K562 (cell line): ENCODE data around the gene TMEM135. TPM values are rescaled to one million over a fixed set of nuclear protein-coding genes. Genes with fewer than 3 reads are reported as not detected.

Experiments
- ATAC-seq: fragments of 200-7000 bp; cut with Tn5 transposase; 3 replicates; pipeline ENCODE4 v1.9.1; 2020; ENCODE audit warnings: moderate library complexity
- BruUV-seq: library from RNA; stranded (reverse); fragments of 400-500 nt; replicated peaks from 2 replicates; lab custom pipeline; 2021; lab: Mats Ljungman, UMichigan
- CTCF ChIA-PET: fragments of 300-600 bp; formaldehyde crosslinking; extraction: SDS; loops from one replicate; lab custom pipeline; 2021; ENCODE audit warnings: low intra/inter-chr PET ratio; lab: Yijun Ruan, JAX
- POLR2A ChIA-PET: fragments of 300-600, 350-650 bp; sonication (Branson Sonifier 250); formaldehyde crosslinking; extraction: SDS; loops from one replicate; lab custom pipeline; 2021; ENCODE audit warnings: antibody characterized with exemption, inconsistent platforms; lab: Yijun Ruan, JAX
- DNase-seq, 4 experiments: peaks; one replicate each; pipeline versions ENCODE4 v3.0.0 to v3.0.0-alpha.2; 2011 to 2018; ENCODE audit warnings: low spot score in 3 of 4, mixed read lengths in 3 of 4; ENCODE audit errors: extremely low read depth in 1 of 4
- FAIRE-seq: peaks from 2 replicates; lab custom pipeline; 2011; peaks lifted over from hg19 to GRCh38; lab: Jason Lieb, UNC
- H2AFZ ChIP-seq: 2 replicates; pipeline ENCODE4 v1.6.0; 2011; ENCODE audit warnings: low read depth, low read length, control low read depth, inconsistent platforms
- H3K27ac ChIP-seq: fragments of 200-600 bp; 3 replicates; pipeline ENCODE4 v1.8.0; 2011; ENCODE audit warnings: low read depth, mild to moderate bottlenecking, control low read depth, inconsistent platforms, low read length, moderate library complexity, mixed read lengths; ENCODE audit errors: extremely low read depth
- H3K27me3 ChIP-seq, 2 experiments: fragments of 300-600 bp in 1 of 2; 2 replicates in 1 of 2; 3 replicates in 1 of 2; pipeline versions ENCODE4 v1.6.0 to v1.8.0; 2011; ENCODE audit warnings: inconsistent platforms in 2 of 2, low read length in 2 of 2, mild to moderate bottlenecking in 1 of 2, mixed read lengths in 1 of 2, moderate library complexity in 1 of 2; ENCODE audit not compliant: control insufficient read depth in 2 of 2, insufficient read depth in 2 of 2
- H3K36me3 ChIP-seq: fragments of 300-600 bp; 3 replicates; pipeline ENCODE4 v1.8.0; 2011; ENCODE audit warnings: mild to moderate bottlenecking, low read length, inconsistent platforms; ENCODE audit not compliant: control insufficient read depth, insufficient read depth
- H3K4me1 ChIP-seq, 2 experiments: fragments of 200-600 bp in 1 of 2; replicated peaks in 1 of 2; 2 replicates in 1 of 2; 3 replicates in 1 of 2; pipeline versions ENCODE4 v1.5.1 to v1.8.0; 2011; ENCODE audit warnings: inconsistent platforms in 2 of 2, low read length in 2 of 2, mild to moderate bottlenecking in 1 of 2, mixed read lengths in 1 of 2, moderate library complexity in 1 of 2; ENCODE audit not compliant: control insufficient read depth in 2 of 2, insufficient read depth in 2 of 2
- H3K4me2 ChIP-seq: 2 replicates; pipeline ENCODE4 v1.6.1; 2011; ENCODE audit warnings: low read length, control low read depth, inconsistent platforms, mixed read lengths; ENCODE audit not compliant: insufficient read depth
- H3K4me3 ChIP-seq: fragments of 200-600 bp; sonication (generic), shearing (Covaris generic); 2 replicates; pipeline ENCODE4 v1.5.1; 2016; ENCODE audit warnings: control low read depth, inconsistent platforms
- H3K79me2 ChIP-seq: fragments of 200-600 bp; 3 replicates; pipeline ENCODE4 v1.8.0; 2011; ENCODE audit warnings: low read length, inconsistent platforms; ENCODE audit not compliant: control insufficient read depth, insufficient read depth
- H3K9ac ChIP-seq, 2 experiments: 2 replicates each; pipeline versions ENCODE4 v1.6.0 to v1.6.1; 2011; ENCODE audit warnings: low read depth in 2 of 2, low read length in 2 of 2, control low read depth in 1 of 2, inconsistent platforms in 1 of 2, mild to moderate bottlenecking in 1 of 2, mixed read lengths in 1 of 2; ENCODE audit not compliant: insufficient read depth in 1 of 2
- H3K9me1 ChIP-seq: one replicate; pipeline ENCODE4 v1.6.0; 2011; ENCODE audit warnings: inconsistent platforms, mild to moderate bottlenecking, low read length, moderate library complexity; ENCODE audit not compliant: control insufficient read depth, insufficient read depth
- H3K9me3 ChIP-seq: replicated peaks from 2 replicates; pipeline ENCODE4 v1.5.1; 2011; ENCODE audit warnings: low read depth, low read length, inconsistent platforms; ENCODE audit not compliant: control insufficient read depth, insufficient read depth
- H4K20me1 ChIP-seq: replicated peaks from 2 replicates; pipeline ENCODE4 v1.6.1; 2011; ENCODE audit warnings: low read length, inconsistent platforms, mixed read lengths; ENCODE audit not compliant: control insufficient read depth, insufficient read depth
- CEBPB ChIP-seq: fragments of 450-650 bp; IDR thresholded peaks from 2 replicates; pipeline ENCODE4 v1.6.1; 2016; ENCODE audit warnings: missing genetic modification characterization, missing compliant biosample characterization
- CEBPG ChIP-seq, 3 experiments: fragments of 200-800 bp in 1 of 3; sonication (Bioruptor generic) in 1 of 3; sonication (generic) in 1 of 3; formaldehyde crosslinking in 1 of 3; IDR thresholded peaks in 2 of 3; conservative IDR thresholded peaks in 1 of 3; 2 replicates each; pipeline versions ENCODE4 v1.6.1 to v1.8.0; 2016 to 2022; ENCODE audit warnings: missing compliant biosample characterization in 2 of 3, missing genetic modification characterization in 2 of 3, mild to moderate bottlenecking in 1 of 3, missing genetic modification reagents in 1 of 3
- LCOR ChIP-seq: sonication (generic); formaldehyde crosslinking; IDR thresholded peaks from 2 replicates; pipeline ENCODE4 v1.8.0; 2022; ENCODE audit warnings: mild to moderate bottlenecking, missing genetic modification reagents
- RBBP5 ChIP-seq: fragments of 200-600 bp; sonication (generic); IDR thresholded peaks from 2 replicates; pipeline ENCODE4 v1.6.1; 2012; ENCODE audit warnings: borderline replicate concordance, mild to moderate bottlenecking, low read length, control low read depth, inconsistent platforms; ENCODE audit not compliant: insufficient read depth, poor library complexity, severe bottlenecking
- RUNX1 ChIP-seq: sonication (generic); IDR thresholded peaks from 2 replicates; pipeline ENCODE4 v1.6.1; 2016; ENCODE audit warnings: antibody characterized with exemption, low read depth
- TAL1 ChIP-seq: fragments of 450-650 bp; IDR thresholded peaks from 2 replicates; pipeline ENCODE4 v1.6.1; 2016; ENCODE audit warnings: mild to moderate bottlenecking
- WGBS: fragments of 100-300 bp; shearing (Covaris generic); methylation state at CpG from one replicate; pipeline ENCODE4 v1.1.6; 2016; ENCODE audit warnings: low coverage, mixed read lengths; ENCODE audit not compliant: insufficient coverage; ENCODE audit errors: missing lambda C conversion rate; 5-methylcytosine and 5-hydroxymethylcytosine counted together
- in situ Hi-C: fragments of 300-500 bp; cut with MboI; formaldehyde crosslinking; loops from 4 replicates; pipeline ENCODE4 v1.15.0; 2018; ENCODE audit warnings: inconsistent platforms, mixed read lengths
- intact Hi-C: fragments of 100-400 bp; cut with micrococcal nuclease; formaldehyde crosslinking; loops from 2 replicates; pipeline ENCODE4 v1.14.2; 2022
- polyA plus RNA-seq, 8 experiments: library from polyadenylated mRNA; depleted of rRNA in 4 of 8; stranded (reverse) in 5 of 8; unstranded in 3 of 8; fragments of >200 nt; fragmentation: Nextera tagmentation in 2 of 8; fragmentation: Illumina TruSeq in 1 of 8; extraction: Ambion mirVana in 2 of 8; extraction: Trizol in 1 of 8; gene quantifications; 2 replicates each; pipeline versions ENCODE4 v1.2.1 to v1.2.3, GENCODE V29; 2011 to 2014; ENCODE audit warnings: inconsistent platforms in 1 of 8, missing spikeins in 1 of 8
- total RNA-seq, 7 experiments: library from RNA; depleted of rRNA in 6 of 7; stranded (reverse); fragments of >200 nt in 6 of 7; fragmentation: Illumina TruSeq in 2 of 7; extraction: Trizol in 2 of 7; gene quantifications; 2 replicates each; pipeline versions ENCODE4 v1.2.1 to v1.2.3, GENCODE V29; 2011 to 2021; ENCODE audit warnings: low replicate concordance in 1 of 7

The TMEM135 gene
- total and polyA plus RNA-seq, 9 of the 15 experiments (the other 6 are each of a cell fraction or from before 2014, with no cell fraction given), result 17.3 to 53.6 (median 24.9) TPM

GRCh38 chr11:87260811-87261210 lies 223.1 kb downstream of the TMEM135 start:
- no peaks in the 10 kb centered on the region for H3K9me1 ChIP-seq
- 0 out of 5 replicates have a peak, but pooled peaks cover 0 to 3% of the 10 kb centered on the region in 2 experiments for H3K4me1 ChIP-seq
- no TSS peak for BruUV-seq
- 54% methylated on average over 3 of the region's 3 CpGs for WGBS
- H3K36me3 ChIP-seq, result no peaks in the 10 kb centered on the region
- intact Hi-C loops (no loop called here), in situ Hi-C loops (no loop called here)
- no peak overlapping the region for H2AFZ ChIP-seq
- POLR2A ChIA-PET, result interaction anchor here (0.7 kb wide), 1 partner anchor 455 kb away, joined by 3 read pairs; no protein-coding TSS in a partner anchor
- ATAC-seq, result no peak
- TF ChIP-seq RBBP5, result no peak
- no peak for FAIRE-seq
- no peak for DNase-seq
- no peak overlapping the region for H3K4me2 ChIP-seq
- no peak overlapping the region for H3K4me3 ChIP-seq
- no peaks in the 10 kb centered on the region for H3K27me3 ChIP-seq
- no peak overlapping the region for H3K9ac ChIP-seq
- H4K20me1 ChIP-seq, result no peaks in the 10 kb centered on the region
- no peak overlapping the region for H3K27ac ChIP-seq
- CTCF ChIA-PET, result no interaction called here
- H3K9me3 ChIP-seq, result no peaks in the 10 kb centered on the region
- no peaks in the 10 kb centered on the region; the same call in 2 of the 3 replicates for H3K79me2 ChIP-seq

DNA sequence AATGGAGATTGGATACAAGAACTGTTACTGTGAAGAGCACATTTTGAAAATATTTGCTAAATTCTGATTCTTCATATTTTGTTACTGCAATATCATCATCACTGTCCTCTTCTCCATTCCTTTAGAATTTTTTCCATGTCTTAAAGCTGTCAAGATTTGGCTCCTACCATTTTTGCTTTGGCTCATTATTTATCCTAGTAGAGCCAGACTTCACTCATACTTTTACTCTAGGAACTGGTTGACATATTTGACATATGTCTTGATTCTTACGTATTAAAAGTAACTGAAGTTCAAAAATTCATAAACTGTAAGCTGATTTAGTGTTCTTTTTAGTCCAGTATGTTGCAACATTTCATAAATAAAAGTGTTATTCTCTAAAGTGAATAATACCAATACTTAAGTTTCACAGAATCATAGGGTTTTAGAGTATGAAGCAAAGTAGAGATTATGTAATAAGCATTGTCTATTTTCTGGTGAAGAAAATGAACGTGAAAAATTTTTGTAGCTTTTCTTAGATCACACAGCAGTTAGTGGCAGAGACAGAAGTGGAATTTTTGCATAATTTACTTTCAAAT lies 225.6 kb downstream of the TMEM135 start:
- TF ChIP-seq CEBPG (CRISPR knock-in tag; IDR thresholded peaks at IDR 0.05) (no peak), CEBPG (tag; conservative IDR thresholded peaks at IDR 0.05 in 1 of 2, IDR thresholded peaks at IDR 0.05 in 1 of 2) (peak; percentile 20 to 46; a peak in 2 of 4 replicates), LCOR (no peak), TAL1 (no peak), CEBPB (peak; percentile 64), RUNX1 (no peak)
- no peak for FAIRE-seq

More for the DNA sequence above, 225.6 kb downstream of the TMEM135 start:
- Histone ChIP-seq H3K4me3 (no peak overlapping the region), H3K27me3 (no peaks in the 10 kb centered on the region), H3K27ac (no peak overlapping the region), H4K20me1 (no peaks in the 10 kb centered on the region), H3K9me3 (no peaks in the 10 kb centered on the region), H3K9ac (no peak overlapping the region), H3K36me3 (no peaks in the 10 kb centered on the region), H3K4me1 (peaks cover 0 to 8% of the 10 kb centered on the region in 2 experiments; a peak in 2 of 5 replicates), H2AFZ (no peak overlapping the region), H3K4me2 (no peak overlapping the region), H3K9me1 (no peaks in the 10 kb centered on the region), H3K79me2 (no peaks in the 10 kb centered on the region; the same call in 2 of the 3 replicates)
- ChIA-PET POLR2A (interaction anchor here (0.7 kb wide), 1 partner anchor 26 kb away, joined by 3 read pairs; no protein-coding TSS in a partner anchor), CTCF (no interaction called here)
- intact Hi-C loops, result no loop called here
- DNase-seq (no peak), ATAC-seq (no peak)
- WGBS, result 18% methylated on average over 2 of the region's 2 CpGs
- in situ Hi-C loops, result no loop called here
- BruUV-seq, result no TSS peak
